ENCODE data around the gene TRNT1.

Gene TRNT1

DNA sequence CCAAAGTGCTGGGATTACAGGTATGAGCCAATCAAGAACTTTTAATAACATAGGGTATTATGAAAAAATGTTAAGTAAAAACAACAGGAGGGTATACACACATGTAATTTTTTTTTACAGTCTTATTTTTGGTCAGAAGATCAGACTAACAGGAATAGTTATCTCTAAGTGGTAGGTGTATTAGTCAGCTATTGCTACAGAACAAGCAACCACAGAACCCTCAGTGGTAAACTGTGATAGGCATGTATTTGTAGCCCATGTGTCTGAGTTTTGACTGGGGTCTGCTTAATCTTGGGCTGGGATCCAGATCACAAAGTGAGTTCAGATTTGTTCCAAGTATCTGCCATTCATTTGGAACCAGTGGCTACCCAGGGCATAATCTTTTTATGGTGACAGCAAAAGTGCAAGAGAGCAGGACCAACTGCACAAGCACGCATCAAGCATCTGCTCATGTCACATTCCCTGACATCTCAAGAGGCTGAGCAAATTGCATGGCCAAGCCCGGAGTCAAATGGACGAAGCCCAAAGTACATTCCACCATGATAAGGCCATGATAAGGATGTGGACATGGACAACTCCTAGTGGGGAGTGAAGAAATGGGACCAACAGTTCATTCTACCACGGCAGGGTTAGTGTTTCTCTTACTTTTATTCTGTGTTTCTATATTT, 13.6 kb upstream of the TRNT1 start:
- no peak for DNase-seq

DNA sequence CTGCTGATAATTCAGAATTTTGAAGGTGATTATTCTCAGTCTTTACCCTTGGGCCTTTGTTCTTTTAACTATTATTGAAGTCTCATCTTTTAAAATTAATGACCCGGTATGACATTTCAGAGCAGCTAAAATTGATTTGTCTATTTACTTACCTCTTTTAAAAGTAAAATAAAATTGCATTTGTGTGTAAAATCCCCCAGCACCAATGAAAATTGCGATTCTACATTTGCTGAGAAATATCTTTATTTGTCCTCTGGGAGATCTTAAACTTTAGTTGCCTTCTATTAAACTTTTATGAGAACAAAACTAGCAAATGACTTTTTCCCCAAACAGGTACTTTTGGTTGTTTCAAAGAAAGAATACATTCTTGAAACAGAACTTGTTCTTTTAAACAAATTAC, 9.1 kb upstream of the TRNT1 start:
- DNase-seq, result no peak

DNA sequence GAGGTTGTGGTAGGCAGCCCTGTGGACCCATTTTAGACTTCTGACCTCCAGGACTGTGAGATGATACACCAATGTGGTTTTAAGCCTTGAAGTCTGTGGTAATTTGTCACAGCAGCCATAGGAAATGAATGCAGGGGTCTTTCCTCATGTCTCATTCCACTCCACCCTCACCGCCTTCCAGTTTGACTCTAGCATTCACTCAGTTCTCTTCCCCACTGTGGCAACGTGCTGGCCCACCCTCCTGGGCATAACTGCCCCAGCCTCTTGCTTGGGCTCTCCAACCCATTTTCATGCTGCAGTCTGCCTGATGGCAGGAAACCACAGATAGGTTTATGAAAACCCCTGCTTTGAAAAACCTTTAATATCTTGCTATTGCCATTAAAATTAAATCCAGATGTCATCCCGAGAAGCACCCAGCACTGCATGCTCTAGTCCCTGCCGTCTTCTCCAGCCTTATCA, 7.3 kb upstream of the TRNT1 start:
- DNase-seq, result no peak

DNA sequence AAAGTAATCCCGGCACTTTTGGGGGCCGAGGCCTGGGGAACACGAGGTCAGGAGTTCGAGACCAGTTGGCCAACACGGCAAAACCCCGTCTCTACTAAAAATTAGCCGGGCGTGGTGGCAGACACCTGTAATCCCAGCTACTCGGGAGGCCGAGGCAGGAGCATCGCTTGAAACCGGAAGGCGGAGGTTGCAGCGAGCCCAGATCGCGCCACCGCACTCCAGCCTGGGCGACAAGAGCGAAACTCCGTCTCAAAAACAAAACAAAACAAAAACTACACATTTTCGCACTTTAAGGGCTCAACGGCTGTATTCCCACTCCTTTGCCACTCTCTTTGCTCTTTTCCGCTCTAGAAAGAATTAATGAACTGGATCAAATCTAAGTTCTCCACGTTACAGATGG, 763 bp upstream of the TRNT1 start:
- DNase-seq, result no peak

DNA sequence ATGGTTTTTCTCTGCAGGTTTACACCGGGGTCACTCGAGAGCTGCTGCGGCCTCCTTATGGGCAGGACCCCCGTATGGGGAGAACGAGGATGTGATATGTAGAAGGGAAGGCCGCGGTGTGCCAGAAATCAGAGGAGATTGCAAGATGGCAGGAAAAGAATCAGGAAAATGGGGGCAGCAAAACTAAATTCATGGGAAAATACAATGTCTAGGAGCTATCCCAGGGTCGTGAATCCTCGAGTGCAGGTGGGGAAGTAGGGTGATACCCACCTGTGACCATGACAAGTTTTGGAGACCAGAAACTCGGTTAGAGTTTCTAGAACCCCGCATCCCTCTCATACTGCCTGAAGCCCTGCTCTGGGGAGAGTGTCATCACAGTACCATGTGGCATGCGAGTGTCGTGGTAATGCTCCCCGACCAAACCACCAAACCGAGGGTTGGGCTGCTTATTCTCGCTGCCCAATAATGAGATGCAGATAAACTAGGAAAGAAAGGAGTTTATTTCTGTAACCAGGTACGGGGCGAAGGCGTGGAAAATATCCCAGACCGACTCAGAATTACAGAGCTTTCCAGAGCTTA, 781 bp downstream of the TRNT1 start:
- peak; percentile 8 for DNase-seq

DNA sequence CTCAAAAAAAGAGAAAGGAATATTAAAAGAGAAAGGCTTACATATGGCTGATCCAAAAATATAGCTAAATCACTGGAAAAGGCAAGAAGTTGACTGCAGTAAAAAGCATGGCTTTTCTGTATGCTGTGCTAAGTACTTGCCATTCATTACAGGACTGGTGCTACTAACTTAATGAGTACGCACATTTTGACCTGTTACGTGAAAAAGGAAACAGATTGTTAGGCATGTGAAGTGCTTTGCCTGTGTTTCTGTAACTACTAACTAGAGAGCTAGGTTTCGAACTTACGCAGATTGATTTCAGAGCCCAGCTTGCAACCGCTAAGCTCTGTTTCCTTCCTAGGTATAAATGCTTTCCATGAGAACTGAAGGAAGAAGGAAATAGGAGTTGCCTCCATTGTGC, 2.8 kb downstream of the TRNT1 start:
- no peak for DNase-seq

DNA sequence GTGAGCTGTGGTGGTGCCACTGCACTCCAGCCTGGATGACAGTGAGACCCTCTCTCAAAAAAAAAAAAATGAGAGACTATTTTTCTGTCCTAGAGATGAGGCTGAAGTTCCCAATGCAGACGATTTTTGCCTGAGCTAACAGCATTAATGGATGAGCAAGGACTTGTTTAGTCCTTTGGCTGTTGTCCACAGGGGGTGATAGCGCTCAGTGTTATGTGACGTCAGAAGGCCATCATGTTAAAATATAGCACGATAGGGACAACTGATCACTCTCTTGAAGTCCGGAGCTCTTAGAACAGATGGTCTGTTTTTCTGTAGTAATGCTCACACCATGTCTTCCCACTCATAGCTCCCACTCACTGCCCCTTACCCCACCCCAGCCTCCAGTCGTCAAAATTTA, 6.8 kb downstream of the TRNT1 start:
- DNase-seq, result no peak

DNA sequence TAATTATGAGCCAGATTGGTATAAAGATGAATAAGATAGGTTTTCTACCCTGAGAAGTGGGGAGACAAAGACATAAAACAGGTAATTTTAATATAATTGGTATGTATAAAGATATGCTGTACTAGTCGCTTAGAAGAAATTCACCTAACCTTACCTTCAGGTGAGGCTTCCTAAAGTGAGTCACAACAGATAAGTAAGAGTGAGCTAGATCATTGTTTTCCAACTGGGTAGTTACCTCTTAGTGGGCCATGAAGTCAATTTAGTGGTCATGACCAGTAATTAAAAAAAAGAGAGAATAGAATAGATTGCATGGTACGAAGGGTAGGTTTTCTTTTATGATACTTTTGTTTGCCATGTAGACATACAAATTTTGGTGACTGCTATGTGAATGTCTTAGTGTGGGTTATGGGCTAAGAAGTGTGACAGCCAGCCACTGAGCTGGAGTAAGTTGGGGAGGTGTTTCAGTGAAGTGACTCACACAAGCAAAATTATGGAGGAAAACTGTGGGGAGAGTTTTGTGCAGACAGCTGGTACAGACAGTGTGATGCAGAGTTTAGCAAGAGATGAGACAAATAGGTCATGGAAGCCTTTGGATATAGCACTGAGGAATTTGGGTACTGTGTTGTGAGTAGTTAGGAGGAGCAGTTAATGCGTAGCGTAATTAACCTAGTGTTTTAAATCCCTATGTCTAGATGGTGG, 8.2 kb downstream of the TRNT1 start:
- DNase-seq, result no peak

DNA sequence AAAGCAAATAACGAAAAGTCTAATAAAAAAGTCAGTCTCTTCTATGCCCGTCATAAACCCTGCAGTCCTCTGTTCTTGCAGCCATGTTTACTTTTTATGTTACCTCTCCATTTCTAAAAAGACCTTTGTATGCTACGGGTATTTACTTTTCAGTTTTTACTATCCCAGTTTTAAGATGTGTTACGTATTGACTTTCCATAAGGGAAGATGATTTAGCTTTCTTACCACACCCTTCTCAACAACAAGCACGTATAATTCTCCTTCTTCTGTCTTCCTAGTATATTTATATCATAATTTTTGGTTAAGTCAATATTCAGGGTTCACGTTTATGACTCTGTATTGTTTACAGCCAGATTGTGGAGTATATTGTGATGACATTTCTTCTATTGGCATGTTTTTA, 10.8 kb downstream of the TRNT1 start:
- no peak for DNase-seq

DNA sequence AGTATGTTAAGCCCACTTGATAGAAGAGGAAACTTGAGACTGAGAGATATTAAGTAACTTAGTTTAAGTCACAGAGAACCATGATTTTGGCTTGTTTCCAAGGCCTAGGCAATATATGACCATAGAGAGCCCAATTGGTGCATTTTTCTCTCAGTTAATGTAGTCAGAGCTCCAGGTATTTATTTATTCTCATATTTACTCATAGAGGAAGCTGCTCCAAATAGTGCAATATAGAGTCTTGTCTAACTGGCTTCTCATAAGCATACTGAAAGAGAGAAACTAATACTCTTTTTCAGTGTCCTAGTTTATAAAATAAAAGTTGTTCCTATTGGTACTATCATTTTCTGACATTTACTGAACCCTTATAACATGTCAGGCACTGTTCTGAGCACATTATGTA, 15.2 kb downstream of the TRNT1 start:
- DNase-seq, result no peak

DNA sequence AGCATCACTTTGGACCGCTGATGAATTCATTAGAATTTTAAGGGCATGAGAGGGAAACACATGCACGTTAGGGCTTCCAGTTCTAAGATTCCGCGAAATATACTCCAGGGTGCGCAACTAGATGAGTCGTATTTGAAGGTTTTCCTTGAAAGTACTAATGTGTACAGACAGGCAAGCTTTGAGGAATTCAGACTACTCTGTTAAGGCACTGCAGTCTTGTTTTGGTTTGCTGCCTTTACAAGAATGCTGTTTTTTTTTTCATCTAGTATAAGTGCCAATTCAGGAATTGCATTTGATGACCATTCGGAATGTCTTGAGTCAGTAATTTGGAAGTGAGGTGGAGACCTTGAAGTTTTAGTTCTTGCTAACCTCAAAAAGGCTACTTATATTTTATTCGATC, 19.1 kb downstream of the TRNT1 start:
- DNase-seq, result no peak

DNA sequence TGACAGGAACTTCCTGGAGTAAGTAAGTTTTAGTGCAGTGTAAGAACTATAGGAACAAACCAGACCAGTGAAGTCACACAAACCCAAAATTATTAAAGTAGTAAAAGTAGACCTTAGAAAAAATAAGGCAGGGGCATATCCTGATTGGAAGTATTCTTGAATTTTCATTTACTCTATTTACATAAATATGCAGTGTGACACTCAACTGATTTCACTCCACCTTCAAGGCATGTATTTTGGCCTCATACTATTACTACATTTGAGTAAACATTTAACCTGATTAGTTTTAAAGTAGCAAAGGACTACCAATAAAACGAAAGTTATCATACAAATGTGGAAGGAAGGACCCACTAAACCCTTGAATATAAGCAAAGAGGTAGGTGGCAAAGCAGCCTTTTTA, 22.8 kb downstream of the TRNT1 start:
- no peak for DNase-seq

DNA sequence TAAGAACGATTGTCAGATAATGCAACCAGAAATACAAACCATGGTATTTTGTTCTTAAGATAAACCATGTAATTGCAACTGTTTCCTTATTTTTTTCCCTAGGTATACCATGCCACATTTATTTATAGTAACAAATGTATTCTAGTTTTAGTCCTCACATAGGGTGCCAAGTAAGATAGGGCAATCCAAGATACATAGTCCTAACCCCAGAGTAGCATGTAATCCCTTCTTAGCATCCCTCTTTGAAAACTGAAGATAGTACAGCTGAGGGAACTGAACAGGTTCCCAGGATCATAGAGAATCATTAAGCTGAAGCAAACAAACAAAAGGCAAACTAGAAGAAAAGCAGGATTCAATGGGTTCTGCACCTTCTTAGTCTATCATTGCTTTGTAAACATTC, 24.8 kb downstream of the TRNT1 start:
- no peak for DNase-seq

DNA sequence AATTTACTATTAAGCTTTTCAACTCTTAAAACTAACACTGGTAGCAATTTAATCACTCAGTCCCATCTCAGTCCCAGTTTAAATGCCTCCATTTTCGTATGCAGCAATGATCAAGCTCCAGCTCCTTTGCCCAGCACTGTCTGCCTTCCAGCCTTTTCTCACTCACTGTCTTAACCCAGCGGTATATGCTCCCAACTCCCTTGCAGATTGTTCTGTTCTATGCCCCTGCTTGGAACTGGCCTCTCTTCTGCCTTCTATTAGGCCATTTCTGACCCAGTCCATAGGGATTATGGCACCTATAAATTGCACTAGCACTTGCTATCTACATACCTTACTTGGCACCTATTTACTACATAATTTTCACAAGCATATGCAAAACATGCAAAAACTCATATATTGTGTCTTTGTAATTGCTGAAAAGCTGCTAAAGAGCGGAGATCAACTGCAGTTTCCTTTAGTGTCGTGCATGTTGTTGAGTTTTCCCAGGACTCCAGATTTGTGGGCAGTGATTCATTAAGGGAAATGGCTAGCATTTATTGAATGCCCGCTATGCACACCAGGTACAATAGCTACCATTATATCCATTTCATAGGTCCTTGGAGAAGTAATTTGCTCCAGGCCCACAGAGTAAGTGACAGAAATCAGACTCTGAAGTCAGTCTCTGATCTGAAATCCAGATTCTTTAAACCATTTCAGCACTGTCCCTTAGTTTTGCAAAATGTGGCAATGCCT, 28.3 kb downstream of the TRNT1 start:
- DNase-seq, result no peak

DNA sequence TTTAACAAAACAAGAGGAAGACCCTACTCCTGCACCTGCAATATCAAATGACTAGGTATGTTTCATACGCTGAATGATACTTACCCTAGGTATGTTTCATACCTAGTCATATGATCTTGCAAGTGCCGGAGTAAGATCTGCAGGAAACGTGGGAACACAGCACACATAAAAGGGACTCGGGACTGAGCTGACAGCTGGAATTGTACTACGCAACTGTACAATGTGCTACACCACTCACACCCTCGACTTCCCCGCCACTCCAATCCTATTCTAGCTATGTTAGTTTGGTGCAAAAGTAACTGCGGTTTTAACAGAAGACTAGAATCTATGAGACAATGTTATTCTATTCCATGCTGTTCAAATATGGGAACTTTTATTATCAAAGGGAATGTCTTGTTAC, 30.7 kb downstream of the TRNT1 start:
- DNase-seq, result no peak

DNA sequence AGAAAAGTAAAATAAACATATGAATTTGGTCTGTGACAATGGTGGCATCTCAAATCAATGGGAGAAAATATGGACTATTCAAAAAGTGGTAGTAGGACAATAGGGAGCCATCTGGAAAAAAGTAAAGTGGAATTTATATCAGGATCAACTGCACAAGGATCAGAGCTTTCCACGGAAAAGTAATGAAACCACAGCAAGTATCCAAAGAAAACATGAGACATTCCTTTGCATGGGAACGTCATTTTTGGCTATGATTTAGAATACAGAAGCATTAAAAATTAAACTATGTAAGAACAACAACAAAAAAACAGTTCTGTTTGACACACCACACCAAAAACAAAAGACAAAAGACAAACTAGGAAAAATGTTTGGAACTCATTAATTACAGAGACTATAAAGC, 34.1 kb downstream of the TRNT1 start:
- DNase-seq, result no peak

DNA sequence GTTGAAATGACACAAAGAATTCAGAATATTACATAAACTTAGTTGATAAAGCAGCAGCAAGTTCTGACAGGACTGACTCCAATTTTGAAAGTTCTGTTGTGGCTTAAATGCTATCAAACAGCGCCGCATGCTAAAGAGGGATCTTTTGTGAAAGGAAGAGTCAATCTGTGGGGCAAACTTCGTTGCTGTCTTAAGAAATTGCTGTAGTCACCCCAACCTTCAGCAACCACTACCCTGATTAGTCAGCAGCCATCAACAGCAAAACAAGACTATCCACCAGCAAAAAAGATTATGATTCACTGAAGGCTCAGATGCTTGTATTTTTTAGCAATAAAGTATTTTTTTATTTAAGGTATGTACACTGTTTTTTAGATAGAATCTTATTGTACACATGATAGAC, 38.5 kb downstream of the TRNT1 start:
- no peak for DNase-seq

DNA sequence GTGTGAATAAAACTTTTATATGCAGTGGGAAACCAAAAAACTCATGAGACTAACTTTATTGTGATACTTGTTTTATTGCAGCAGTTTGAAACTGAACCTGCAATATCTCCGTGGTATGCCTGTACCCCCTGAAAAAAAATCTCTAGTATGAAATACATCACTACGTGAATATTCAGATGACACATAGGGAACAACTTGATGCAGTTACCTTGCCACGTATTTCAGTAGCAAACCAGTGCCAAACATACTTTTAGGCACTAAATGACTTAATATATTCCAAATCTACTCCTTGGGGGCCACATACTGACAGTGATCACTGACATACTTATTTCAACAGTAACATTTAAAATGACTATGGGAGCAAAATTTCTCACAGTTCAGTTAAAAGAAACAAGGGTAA, 38.9 kb downstream of the TRNT1 start:
- DNase-seq, result no peak

DNA sequence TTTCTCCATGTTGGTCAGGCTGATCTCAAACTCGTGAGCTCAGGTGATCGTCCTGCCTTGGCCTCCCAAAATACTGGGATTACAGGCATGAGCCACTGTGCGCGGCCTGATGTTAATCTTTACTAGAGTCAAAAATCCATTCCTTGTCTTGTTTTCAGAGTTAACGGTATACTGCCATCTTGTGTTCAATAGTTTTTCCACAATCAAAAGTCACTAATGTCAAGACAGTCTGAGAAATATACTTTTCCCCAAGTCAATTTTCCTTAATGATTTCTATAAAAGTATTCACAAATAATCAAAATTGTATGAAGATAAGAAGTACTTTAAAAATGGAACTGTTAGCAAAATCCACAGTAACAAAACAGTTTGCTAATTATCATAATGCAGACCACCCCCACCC, 44.3 kb downstream of the TRNT1 start:
- peak; percentile 0 for DNase-seq

DNA sequence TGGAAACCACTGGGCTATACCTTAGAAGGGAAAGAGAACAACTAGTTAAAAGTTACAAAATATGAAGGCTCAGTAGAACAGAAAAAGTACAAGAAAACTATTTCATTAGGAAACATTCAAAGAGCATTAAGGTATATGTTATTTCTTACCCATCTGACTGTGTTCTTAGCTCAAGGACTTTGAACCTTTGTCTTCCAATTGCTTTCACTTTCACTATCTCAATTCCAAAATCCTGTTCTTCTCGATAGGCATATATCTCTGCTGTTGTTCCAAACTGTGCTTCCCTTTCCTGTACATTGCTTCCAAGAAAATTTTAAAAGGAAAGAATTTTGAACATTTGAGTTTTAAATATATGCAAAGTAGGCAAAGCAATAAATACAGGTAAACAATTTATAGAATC, 45.9 kb downstream of the TRNT1 start:
- DNase-seq, result no peak

DNA sequence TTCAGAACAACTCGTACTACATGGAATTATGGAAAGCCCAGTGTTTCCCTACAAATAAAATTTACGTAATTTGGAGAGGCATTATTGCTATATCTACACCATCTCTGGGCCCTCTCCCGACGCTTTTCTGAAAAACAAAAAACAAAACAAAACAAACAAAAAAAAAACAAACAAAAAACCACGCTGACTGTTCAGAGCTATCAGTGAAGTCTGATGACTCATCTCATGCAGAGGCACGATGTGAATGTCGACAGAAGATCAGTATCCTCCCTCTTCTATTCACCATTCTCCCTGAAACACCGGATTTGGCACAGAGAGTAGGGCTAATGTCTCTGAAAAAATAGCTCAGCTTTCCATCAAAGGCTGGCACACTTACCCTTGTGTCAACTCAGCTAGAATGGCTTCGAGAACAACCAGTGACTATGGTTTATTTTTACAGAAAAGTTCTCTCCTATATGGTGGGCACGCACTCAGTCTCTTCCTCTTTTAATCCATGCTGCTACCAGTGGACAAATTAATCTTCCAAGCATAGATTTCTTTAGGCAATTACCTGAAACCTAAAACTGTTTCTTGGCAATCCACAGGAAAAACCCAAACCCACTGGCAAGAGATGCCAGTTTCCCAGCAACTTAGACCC, 51.2 kb downstream of the TRNT1 start:
- no peak for DNase-seq

DNA sequence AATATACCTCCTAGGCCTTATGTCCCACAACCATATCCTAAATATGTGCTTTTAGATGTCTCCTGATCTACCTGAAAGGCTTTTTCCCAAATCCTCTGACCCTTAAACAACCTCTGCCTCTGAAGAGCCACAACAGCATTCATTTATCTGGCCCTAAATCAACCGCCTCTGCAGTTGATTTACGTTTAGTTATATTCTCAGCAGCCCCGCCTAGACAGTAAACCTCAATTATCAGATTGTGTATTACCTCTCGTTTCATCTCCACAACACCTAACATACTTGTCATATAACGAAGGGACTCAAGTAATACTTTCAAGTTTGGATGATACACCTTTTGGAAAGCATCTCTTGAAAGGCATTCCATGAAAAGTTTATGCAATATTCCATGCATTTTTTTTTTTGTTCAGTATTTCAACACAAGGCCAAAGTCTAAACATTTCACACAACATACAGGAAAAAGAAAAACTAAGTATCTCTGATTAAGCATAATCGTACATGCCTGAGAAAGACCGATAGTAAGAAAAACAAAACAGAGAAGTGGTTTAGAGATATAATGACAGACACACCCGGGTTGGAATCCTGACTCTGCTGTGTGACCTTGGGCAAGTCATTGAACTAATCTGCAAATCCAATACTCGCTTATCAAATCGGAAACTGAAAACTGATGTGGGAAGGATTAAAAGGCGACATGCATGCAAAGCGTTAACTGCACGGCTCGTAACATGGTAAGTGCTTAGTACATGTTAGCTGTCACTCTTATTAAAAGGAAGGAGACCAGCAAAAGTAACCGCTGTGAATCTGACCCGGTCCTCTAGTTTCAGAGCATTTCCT, 52.0 kb downstream of the TRNT1 start:
- DNase-seq, result peak; percentile 7
